Tibial nerve (tissue), 3 donors: ENCODE measurements around the gene ENO1.

ENCODE experiments used
- CTCF ChIP-seq, 5 experiments: fragments of 200-600 bp in 3 of 5; fragments of 450-650 bp in 2 of 5; sonication (generic) in 3 of 5; IDR thresholded peaks; one replicate each; pipeline ENCODE4 v1.5.1; 2016 to 2019; ENCODE audit warnings: antibody characterized with exemption in 5 of 5, mild to moderate bottlenecking in 3 of 5, moderate library complexity in 2 of 5
- POLR2A ChIP-seq, 2 donors: fragments of 450-650 bp; IDR thresholded peaks; one replicate each; pipeline ENCODE4 v1.6.1; 2017; ENCODE audit warnings: antibody characterized with exemption in 2 of 2, mild to moderate bottlenecking in 2 of 2, moderate library complexity in 2 of 2

- TF ChIP-seq CTCF (IDR thresholded peaks at IDR 0.05) (no peak), POLR2A (IDR thresholded peaks at IDR 0.05) (no peak)
Observed at GRCh38 chr1:8846263-8846662, 32.2 kb downstream of the ENO1 start.
